ENCODE results near the gene ALX3. TPM values are rescaled to one million over a fixed set of nuclear protein-coding genes. Genes with fewer than 3 reads are reported as not detected.

The ALX3 gene
- total RNA-seq, 1 experiment from 2014 or later = not detected

- Mint-ChIP-seq H3K4me3 (ENCODE audit: low read depth, unreplicated experiment) (no peak overlapping the region), H3K27ac (ENCODE audit: unreplicated experiment) (no peak overlapping the region), H3K36me3 (ENCODE audit: insufficient read depth, unreplicated experiment) (no peaks in the 10 kb centered on the region), H3K9me3 (ENCODE audit: low read depth, unreplicated experiment) (no peaks in the 10 kb centered on the region), H3K27me3 (ENCODE audit: unreplicated experiment) (peaks cover 93% of the 10 kb centered on the region), H3K4me1 (ENCODE audit: low read depth, unreplicated experiment) (no peaks in the 10 kb centered on the region)
- DNase-seq = no peak
- no TSS peak for BruUV-seq (replicated peaks)
- CTCF ChIA-PET = interaction anchor here (0.5 to 1.3 kb wide), 4 partner anchors 13 to 1296 kb away, joined by 3 to 10 read pairs (median 6); no protein-coding TSS in a partner anchor
- intact Hi-C loops (cut with micrococcal nuclease; ENCODE audit: unreplicated experiment) = no loop called here
- TF ChIP-seq, protein P1, sequence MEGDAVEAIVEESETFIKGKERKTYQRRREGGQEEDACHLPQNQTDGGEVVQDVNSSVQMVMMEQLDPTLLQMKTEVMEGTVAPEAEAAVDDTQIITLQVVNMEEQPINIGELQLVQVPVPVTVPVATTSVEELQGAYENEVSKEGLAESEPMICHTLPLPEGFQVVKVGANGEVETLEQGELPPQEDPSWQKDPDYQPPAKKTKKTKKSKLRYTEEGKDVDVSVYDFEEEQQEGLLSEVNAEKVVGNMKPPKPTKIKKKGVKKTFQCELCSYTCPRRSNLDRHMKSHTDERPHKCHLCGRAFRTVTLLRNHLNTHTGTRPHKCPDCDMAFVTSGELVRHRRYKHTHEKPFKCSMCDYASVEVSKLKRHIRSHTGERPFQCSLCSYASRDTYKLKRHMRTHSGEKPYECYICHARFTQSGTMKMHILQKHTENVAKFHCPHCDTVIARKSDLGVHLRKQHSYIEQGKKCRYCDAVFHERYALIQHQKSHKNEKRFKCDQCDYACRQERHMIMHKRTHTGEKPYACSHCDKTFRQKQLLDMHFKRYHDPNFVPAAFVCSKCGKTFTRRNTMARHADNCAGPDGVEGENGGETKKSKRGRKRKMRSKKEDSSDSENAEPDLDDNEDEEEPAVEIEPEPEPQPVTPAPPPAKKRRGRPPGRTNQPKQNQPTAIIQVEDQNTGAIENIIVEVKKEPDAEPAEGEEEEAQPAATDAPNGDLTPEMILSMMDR (IDR thresholded peaks at IDR 0.05; ENCODE audit: unreplicated experiment) = no peak
Observed at GRCh38 chr1:110088739-110089316, 18.4 kb upstream of the ALX3 start.

GRCh38 chr1:110087812-110088738 lies 17.6 kb upstream of the ALX3 start:
- no peaks in the 10 kb centered on the region for H3K4me1 Mint-ChIP-seq (ENCODE audit: low read depth, unreplicated experiment)
- H3K27ac Mint-ChIP-seq (ENCODE audit: unreplicated experiment) = no peak overlapping the region
- no TSS peak for BruUV-seq (replicated peaks)
- peak; percentile 66 for DNase-seq
- intact Hi-C loops (cut with micrococcal nuclease; ENCODE audit: unreplicated experiment) = no loop called here
- peaks cover 93% of the 10 kb centered on the region for H3K27me3 Mint-ChIP-seq (ENCODE audit: unreplicated experiment)
- H3K36me3 Mint-ChIP-seq (ENCODE audit: insufficient read depth, unreplicated experiment) = no peaks in the 10 kb centered on the region
- no peaks in the 10 kb centered on the region for H3K9me3 Mint-ChIP-seq (ENCODE audit: low read depth, unreplicated experiment)
- TF ChIP-seq, protein P1 (IDR thresholded peaks at IDR 0.05; ENCODE audit: unreplicated experiment) = peak; percentile 39
- no peak overlapping the region for H3K4me3 Mint-ChIP-seq (ENCODE audit: low read depth, unreplicated experiment)
- CTCF ChIA-PET = interaction anchor here (0.5 to 1.3 kb wide), 10 partner anchors 12 to 1295 kb away, joined by 3 to 10 read pairs (median 5); no protein-coding TSS in a partner anchor

GRCh38 chr1:110086961-110087360 lies 16.5 kb upstream of the ALX3 start:
- Mint-ChIP-seq H3K9me3 (ENCODE audit: low read depth, unreplicated experiment) (no peaks in the 10 kb centered on the region), H3K27me3 (ENCODE audit: unreplicated experiment) (peaks cover 93% of the 10 kb centered on the region), H3K36me3 (ENCODE audit: insufficient read depth, unreplicated experiment) (no peaks in the 10 kb centered on the region), H3K4me1 (ENCODE audit: low read depth, unreplicated experiment) (no peaks in the 10 kb centered on the region), H3K27ac (ENCODE audit: unreplicated experiment) (no peak overlapping the region), H3K4me3 (ENCODE audit: low read depth, unreplicated experiment) (no peak overlapping the region)
- intact Hi-C loops (cut with micrococcal nuclease; ENCODE audit: unreplicated experiment) = no loop called here
- BruUV-seq (replicated peaks) = no TSS peak
- TF ChIP-seq, protein P1 (IDR thresholded peaks at IDR 0.05; ENCODE audit: unreplicated experiment) = no peak
- CTCF ChIA-PET = no interaction called here
- no peak for DNase-seq

DNA sequence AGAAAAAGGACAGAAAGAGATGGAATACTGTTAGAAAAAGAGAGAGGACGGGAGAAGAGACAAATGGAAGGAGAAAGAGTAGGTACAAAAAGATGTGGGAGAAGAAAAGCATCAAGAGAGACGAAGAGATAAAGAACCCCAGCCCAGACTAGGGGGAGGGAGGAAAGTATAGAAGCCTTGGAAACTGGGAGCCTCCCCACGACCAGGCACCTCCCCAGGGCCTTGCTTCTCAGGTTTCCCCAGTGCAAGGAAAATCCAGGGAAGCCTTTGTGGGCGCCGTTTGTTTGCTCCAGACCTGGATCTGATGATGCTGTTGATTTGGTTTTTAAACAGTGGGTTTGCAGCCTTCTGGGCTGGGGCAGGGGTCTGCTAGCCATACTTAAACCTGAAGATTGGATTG lies 15.2 kb upstream of the ALX3 start:
- Mint-ChIP-seq H3K36me3 (ENCODE audit: insufficient read depth, unreplicated experiment) (no peaks in the 10 kb centered on the region), H3K27me3 (ENCODE audit: unreplicated experiment) (peaks cover 93% of the 10 kb centered on the region)

More for the DNA sequence above, 15.2 kb upstream of the ALX3 start:
- Mint-ChIP-seq H3K4me3 (ENCODE audit: low read depth, unreplicated experiment) (no peak overlapping the region), H3K9me3 (ENCODE audit: low read depth, unreplicated experiment) (no peaks in the 10 kb centered on the region), H3K27ac (ENCODE audit: unreplicated experiment) (no peak overlapping the region), H3K4me1 (ENCODE audit: low read depth, unreplicated experiment) (no peaks in the 10 kb centered on the region)
- intact Hi-C loops (cut with micrococcal nuclease; ENCODE audit: unreplicated experiment) = no loop called here
- no peak for DNase-seq
- no TSS peak for BruUV-seq (replicated peaks)
- TF ChIP-seq, protein P1 (IDR thresholded peaks at IDR 0.05; ENCODE audit: unreplicated experiment) = no peak
- CTCF ChIA-PET = no interaction called here

Measured in Calu3 (cell line).